OCI-LY7 (cell line): Measurements from ENCODE around the gene ISYNA1. TPM values are rescaled to one million over a fixed set of nuclear protein-coding genes. Genes with fewer than 3 reads are reported as not detected.

Experiments used
- BruUV-seq: library from RNA; stranded (reverse); fragments of 400-500 nt; replicated peaks from 2 replicates; lab custom pipeline; 2021; lab: Mats Ljungman, UMichigan
- CTCF ChIA-PET: fragments of 300-600 bp; sonication (Branson Sonifier 250); formaldehyde crosslinking; loops from one replicate; lab custom pipeline; 2022; ENCODE audit warnings: antibody characterized with exemption; ENCODE audit not compliant: unreplicated experiment; lab: Charles Lee
- POLR2A ChIA-PET: fragments of 300-600 bp; sonication (Branson Sonifier 250); formaldehyde crosslinking; loops from one replicate; lab custom pipeline; 2022; ENCODE audit warnings: antibody characterized with exemption; lab: Charles Lee
- DNase-seq: peaks from one replicate; pipeline ENCODE4 v3.0.0-alpha.2; 2015; ENCODE audit warnings: low spot score
- H2AFZ ChIP-seq: fragments of 200-600 bp; sonication (generic), shearing (Covaris generic); 2 replicates; pipeline ENCODE4 v1.6.1; 2014; ENCODE audit warnings: mild to moderate bottlenecking, antibody characterized with exemption, low read length, moderate library complexity
- H3K27ac ChIP-seq: fragments of 200-600 bp; sonication (generic); 2 replicates; pipeline ENCODE4 v1.5.1; 2014; ENCODE audit warnings: mixed run types, low read depth, mild to moderate bottlenecking, moderate library complexity, low read length, inconsistent platforms; ENCODE audit not compliant: poor library complexity, severe bottlenecking
- H3K36me3 ChIP-seq: fragments of 200-600 bp; sonication (generic); 2 replicates; pipeline ENCODE4 v1.6.1; 2014; ENCODE audit warnings: mild to moderate bottlenecking, antibody characterized with exemption, low read length, moderate library complexity, mixed read lengths; ENCODE audit not compliant: insufficient read depth
- H3K4me1 ChIP-seq: fragments of 200-600 bp; sonication (generic); 2 replicates; pipeline ENCODE4 v1.5.1; 2014; ENCODE audit warnings: mild to moderate bottlenecking, low read length; ENCODE audit not compliant: insufficient read depth, poor library complexity, severe bottlenecking
- H3K4me2 ChIP-seq: fragments of 200-600 bp; sonication (generic); 2 replicates; pipeline ENCODE4 v1.6.1; 2014; ENCODE audit warnings: mild to moderate bottlenecking, low read length
- H3K4me3 ChIP-seq: fragments of 200-600 bp; sonication (generic); 2 replicates; pipeline ENCODE4 v1.5.1; 2014; ENCODE audit warnings: mild to moderate bottlenecking, low read depth, low read length; ENCODE audit not compliant: poor library complexity, severe bottlenecking
- H3K79me2 ChIP-seq: fragments of 200-600 bp; sonication (generic); 2 replicates; pipeline ENCODE4 v1.6.1; 2016; ENCODE audit warnings: low read depth, mild to moderate bottlenecking, low read length, moderate library complexity, mixed read lengths; ENCODE audit not compliant: insufficient read depth
- H3K9me2 ChIP-seq: fragments of 200-600 bp; sonication (generic); 2 replicates; pipeline ENCODE4 v1.6.1; 2016; ENCODE audit warnings: mild to moderate bottlenecking, low read length, mixed read lengths; ENCODE audit not compliant: insufficient read depth
- H3K9me3 ChIP-seq: fragments of 200-600 bp; sonication (generic); 2 replicates; pipeline ENCODE4 v1.6.1; 2014; ENCODE audit warnings: mild to moderate bottlenecking, mixed run types, low read length, mixed read lengths
- H4K20me1 ChIP-seq: fragments of 200-600 bp; sonication (generic); 2 replicates; pipeline ENCODE4 v1.6.1; 2014; ENCODE audit warnings: mild to moderate bottlenecking, antibody characterized with exemption, low read length, moderate library complexity, mixed read lengths; ENCODE audit not compliant: insufficient read depth
- CTCF ChIP-seq: fragments of 200-600 bp; sonication (generic); conservative IDR thresholded peaks from 2 replicates; pipeline ENCODE4 v1.5.1; 2014; ENCODE audit warnings: mild to moderate bottlenecking, antibody characterized with exemption, low read length, moderate library complexity, mixed read lengths
- EZH2phosphoT487 ChIP-seq: fragments of 200-600 bp; sonication (generic); IDR thresholded peaks from 2 replicates; pipeline ENCODE4 v1.6.1; 2018; ENCODE audit warnings: low read depth, borderline replicate concordance, mild to moderate bottlenecking, mixed run types, antibody characterized with exemption, low read length, moderate library complexity, mixed read lengths
- intact Hi-C: fragments of 100-400 bp; cut with micrococcal nuclease; formaldehyde crosslinking; loops from one replicate; pipeline ENCODE4 v1.10.0; 2022; ENCODE audit not compliant: unreplicated experiment
- total RNA-seq, 2 experiments: library from RNA; depleted of rRNA in 1 of 2; stranded (reverse); fragments of >200 nt in 1 of 2; shearing (Covaris generic) in 1 of 2; gene quantifications; 2 replicates each; pipeline ENCODE4 v1.2.3, GENCODE V29; 2014 to 2022

The ISYNA1 gene
- total RNA-seq, 2 experiments from 2014 or later: 1.8 to 8.9 TPM

- H3K36me3 ChIP-seq: peaks cover 36% of the 10 kb centered on the region
- intact Hi-C loops: no loop called here
- no peak overlapping the region for H3K4me2 ChIP-seq
- POLR2A ChIA-PET: no interaction called here
- no peak overlapping the region for H2AFZ ChIP-seq
- no peaks in the 10 kb centered on the region for H3K9me3 ChIP-seq
- no peaks in the 10 kb centered on the region for H4K20me1 ChIP-seq
- no peaks in the 10 kb centered on the region for H3K9me2 ChIP-seq
- no peak for TF ChIP-seq CTCF
- no peaks in the 10 kb centered on the region for H3K79me2 ChIP-seq
- no peak overlapping the region for H3K4me3 ChIP-seq
- CTCF ChIA-PET: interaction anchor here (0.6 kb wide), 1 partner anchor 65 kb away, joined by 3 read pairs; no protein-coding TSS in a partner anchor
- DNase-seq: no peak
- no TSS peak for BruUV-seq
- H3K4me1 ChIP-seq: no peaks in the 10 kb centered on the region
- no peak overlapping the region for H3K27ac ChIP-seq
These were observed 19.8 kb upstream of the ISYNA1 start for GRCh38 chr19:18457483-18458331.

GRCh38 chr19:18456974-18457373 lies 19.0 kb upstream of the ISYNA1 start:
- Histone ChIP-seq H3K4me2 (no peak overlapping the region), H3K4me3 (no peak overlapping the region), H4K20me1 (no peaks in the 10 kb centered on the region), H3K9me2 (no peaks in the 10 kb centered on the region), H3K4me1 (no peaks in the 10 kb centered on the region), H2AFZ (no peak overlapping the region), H3K79me2 (no peaks in the 10 kb centered on the region), H3K9me3 (no peaks in the 10 kb centered on the region), H3K36me3 (peaks cover 36% of the 10 kb centered on the region), H3K27ac (no peak overlapping the region)
- no TSS peak for BruUV-seq
- intact Hi-C loops: no loop called here
- no peak for DNase-seq
- POLR2A ChIA-PET: no interaction called here
- no peak for TF ChIP-seq CTCF
- no peak for TF ChIP-seq EZH2phosphoT487
- CTCF ChIA-PET: no interaction called here

GRCh38 chr19:18456279-18456678 lies 18.3 kb upstream of the ISYNA1 start:
- intact Hi-C loops: no loop called here
- no peaks in the 10 kb centered on the region for H3K4me1 ChIP-seq
- H3K9me3 ChIP-seq: no peaks in the 10 kb centered on the region
- peaks cover 29% of the 10 kb centered on the region for H3K36me3 ChIP-seq
- no peak for TF ChIP-seq CTCF
- TF ChIP-seq EZH2phosphoT487: no peak
- H3K4me2 ChIP-seq: no peak overlapping the region
- no peak overlapping the region for H3K27ac ChIP-seq
- no peak overlapping the region for H2AFZ ChIP-seq
- H3K79me2 ChIP-seq: no peaks in the 10 kb centered on the region
- POLR2A ChIA-PET: no interaction called here
- no peaks in the 10 kb centered on the region for H3K9me2 ChIP-seq
- DNase-seq: no peak
- CTCF ChIA-PET: no interaction called here
- no peak overlapping the region for H3K4me3 ChIP-seq
- BruUV-seq: no TSS peak
- H4K20me1 ChIP-seq: no peaks in the 10 kb centered on the region
